ENCODE results near the gene LSM7. TPM values are rescaled to one million over a fixed set of nuclear protein-coding genes. Genes with fewer than 3 reads are reported as not detected.
"Not testable (repeated sequence)": the region's sequence is repeated elsewhere in the genome, so short reads cannot be mapped to it uniquely, and the experiment has no call there.

The LSM7 gene
- total RNA-seq, 1 experiment from 2014 or later = 259 TPM

DNA sequence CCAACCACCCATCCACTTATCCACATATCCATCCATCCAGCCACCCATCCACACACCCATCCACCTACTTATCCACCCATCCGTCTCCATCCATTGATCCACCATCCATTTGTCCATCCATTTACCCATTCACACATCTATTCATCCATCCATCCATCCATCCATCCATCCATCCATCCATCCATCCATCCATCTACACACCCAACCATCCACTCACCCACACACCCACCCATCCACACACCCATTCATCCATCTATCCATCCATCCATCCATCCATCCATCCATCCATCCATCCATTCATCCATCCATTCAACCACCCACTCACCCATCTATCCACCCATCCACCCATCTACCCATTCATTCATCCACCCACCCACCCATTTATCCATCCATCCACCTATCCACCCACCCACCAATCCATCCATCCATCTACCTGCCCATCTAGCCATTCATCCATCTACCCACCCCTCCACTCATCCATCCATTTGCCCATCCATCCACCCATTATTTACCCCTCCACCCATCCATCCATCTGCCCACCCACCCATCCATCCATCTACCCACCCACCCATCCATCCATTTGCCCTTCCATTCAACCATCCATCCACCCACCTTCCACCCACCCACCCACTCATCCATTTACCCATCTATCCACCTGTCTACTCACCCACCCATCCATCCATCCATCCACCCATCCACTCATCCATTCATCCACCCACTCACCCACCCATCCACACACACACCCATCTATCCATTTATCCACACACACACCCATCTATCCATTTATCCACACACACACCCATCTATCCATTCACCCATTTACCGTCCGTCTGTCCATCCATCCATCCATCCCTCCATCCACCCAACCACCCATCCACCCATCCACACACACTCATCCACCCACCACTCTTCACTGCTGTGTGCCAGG lies 29.2 kb upstream of the LSM7 start:
- Histone ChIP-seq H3K27me3 (peaks cover 19% of the 10 kb centered on the region), H3K9me3 (no peaks in the 10 kb centered on the region), H3K36me3 (no peaks in the 10 kb centered on the region), H3K4me3 (no peak overlapping the region)
- DNase-seq = no peak

DNA sequence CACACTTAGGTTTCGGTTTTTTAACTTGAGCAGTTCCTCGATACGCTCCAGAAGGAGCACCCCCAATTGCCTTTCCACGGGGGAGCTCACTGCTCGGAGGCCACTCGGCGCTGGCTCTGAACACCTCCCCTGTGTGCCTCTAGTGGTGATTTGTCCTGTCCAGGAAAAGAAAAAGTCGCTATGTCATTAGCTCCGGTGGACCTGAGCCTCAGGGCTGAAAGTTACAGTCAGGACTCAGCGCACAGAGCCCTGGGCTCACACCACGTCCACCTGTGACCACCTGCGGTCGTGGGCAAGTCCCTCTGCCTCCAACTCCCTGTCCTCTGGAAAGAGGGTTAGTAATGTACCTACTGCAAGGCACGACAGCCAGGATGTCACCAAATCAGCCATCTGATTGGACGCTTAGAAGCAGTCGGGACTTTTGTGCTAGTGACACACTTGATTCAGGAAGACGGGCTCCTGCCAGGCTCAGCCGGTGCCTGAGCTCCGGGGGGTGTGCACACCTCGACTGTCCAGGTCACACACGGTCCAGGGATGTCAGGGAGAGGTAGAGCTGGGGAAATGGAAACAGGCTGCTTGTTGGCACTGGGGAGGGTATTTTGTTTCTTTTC lies 27.8 kb upstream of the LSM7 start:
- H3K9me3 ChIP-seq = no peaks in the 10 kb centered on the region
- no peak overlapping the region for H3K4me3 ChIP-seq
- no peak for DNase-seq
- peaks cover 19% of the 10 kb centered on the region for H3K27me3 ChIP-seq
- no peaks in the 10 kb centered on the region for H3K36me3 ChIP-seq

DNA sequence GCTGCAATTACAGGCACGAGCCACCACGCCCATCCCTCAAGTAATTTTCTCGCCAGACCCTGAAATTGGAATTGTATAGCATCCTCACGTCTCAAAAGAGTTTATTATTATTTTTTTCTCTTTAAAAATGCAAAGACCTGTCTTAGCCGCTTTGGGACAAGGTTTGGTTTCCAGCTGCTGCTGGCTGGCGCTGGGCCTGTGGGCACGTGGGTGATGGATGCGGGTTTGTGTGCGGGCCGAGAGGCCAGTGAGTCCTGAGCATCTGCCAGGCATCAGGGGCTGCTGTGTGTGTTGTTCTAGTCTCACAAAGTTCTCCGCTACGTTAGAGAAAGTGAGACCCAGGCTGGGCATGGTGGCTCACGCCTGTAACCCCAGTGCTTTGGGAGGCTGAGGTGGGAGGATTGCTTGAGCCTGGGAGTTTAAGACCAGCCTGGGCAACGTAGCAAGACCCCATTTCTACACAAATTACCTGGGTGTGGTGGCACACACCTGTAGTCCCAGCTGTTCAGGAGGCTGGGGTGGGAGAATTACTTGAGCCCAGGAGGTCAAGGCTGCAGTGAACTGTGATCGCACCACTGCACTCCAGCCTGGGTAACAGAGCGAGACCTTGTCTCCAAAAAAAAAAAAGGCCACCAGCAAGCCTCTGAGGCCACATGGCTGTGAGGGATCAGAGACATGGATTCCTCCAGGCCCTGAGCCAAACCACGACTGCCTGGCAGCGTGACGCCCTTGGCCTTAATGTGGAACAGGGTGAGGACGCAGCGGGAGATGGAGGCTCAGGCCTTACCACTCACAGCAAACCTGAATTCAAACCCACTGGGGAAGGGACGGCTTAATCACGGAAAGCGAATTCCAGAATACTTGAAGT lies 27.0 kb upstream of the LSM7 start:
- Histone ChIP-seq H3K9me3 (no peaks in the 10 kb centered on the region), H3K36me3 (no peaks in the 10 kb centered on the region), H3K4me3 (no peak overlapping the region), H3K27me3 (peaks cover 19% of the 10 kb centered on the region)
- no peak for DNase-seq

DNA sequence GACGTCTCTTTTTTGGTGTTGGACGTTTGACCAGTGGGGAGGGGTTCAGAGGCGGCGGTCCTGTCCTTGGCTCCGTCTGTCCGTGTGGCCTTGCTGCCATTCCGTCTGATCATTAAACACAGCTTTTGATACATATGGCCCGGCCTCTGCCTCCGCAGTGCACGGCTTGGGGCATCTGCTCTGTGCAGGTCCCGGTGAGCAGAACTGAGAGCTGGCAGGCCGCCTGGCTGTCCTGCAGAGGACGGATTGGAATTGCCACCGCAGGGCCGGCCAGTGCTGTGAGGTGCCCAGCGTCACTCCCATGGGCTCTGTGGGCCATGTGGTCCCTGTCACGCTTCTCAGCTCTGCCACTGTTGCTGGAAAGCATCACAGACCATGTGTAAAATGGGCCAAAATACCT lies 26.3 kb upstream of the LSM7 start:
- Histone ChIP-seq H3K4me3 (no peak overlapping the region), H3K36me3 (no peaks in the 10 kb centered on the region), H3K9me3 (no peaks in the 10 kb centered on the region), H3K27me3 (peaks cover 17% of the 10 kb centered on the region)
- no peak for DNase-seq

DNA sequence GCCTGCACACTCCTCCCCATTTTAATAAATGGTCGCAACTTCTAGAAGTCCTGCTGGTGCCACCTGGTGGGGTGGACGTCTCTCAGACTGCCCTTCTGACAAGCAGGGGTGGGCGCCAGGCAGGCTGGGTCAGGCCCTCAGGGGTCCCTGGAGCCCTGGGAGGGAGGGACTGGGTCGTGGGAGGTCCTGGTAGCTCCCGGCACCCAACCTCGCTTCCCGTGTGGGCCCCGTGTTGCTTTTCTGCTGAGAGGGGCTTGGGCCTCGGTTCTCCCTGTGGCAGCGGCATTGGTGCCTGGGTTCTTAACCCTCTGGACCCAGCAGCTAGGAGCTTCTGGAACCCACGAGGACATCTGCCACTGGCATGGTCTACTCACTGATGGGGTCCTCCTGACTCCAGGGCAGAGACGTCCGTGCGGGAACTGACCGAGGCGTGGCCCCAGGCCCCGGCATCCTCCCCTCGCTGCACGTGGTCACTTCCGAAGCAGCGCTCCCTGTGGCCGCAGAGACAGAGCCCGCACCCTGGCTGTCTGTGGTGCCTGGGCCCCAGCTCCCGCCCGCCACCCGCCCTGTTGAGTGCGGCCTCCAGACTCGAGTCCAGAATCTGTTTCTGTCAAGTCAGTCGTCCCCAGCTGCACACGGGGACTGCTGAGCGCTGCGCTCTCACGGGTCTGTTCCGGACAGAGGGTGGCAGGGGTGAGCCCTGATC lies 25.7 kb upstream of the LSM7 start:
- no peaks in the 10 kb centered on the region for H3K9me3 ChIP-seq
- H3K36me3 ChIP-seq = no peaks in the 10 kb centered on the region
- peaks cover 11% of the 10 kb centered on the region for H3K27me3 ChIP-seq
- DNase-seq = no peak
- no peak overlapping the region for H3K4me3 ChIP-seq

DNA sequence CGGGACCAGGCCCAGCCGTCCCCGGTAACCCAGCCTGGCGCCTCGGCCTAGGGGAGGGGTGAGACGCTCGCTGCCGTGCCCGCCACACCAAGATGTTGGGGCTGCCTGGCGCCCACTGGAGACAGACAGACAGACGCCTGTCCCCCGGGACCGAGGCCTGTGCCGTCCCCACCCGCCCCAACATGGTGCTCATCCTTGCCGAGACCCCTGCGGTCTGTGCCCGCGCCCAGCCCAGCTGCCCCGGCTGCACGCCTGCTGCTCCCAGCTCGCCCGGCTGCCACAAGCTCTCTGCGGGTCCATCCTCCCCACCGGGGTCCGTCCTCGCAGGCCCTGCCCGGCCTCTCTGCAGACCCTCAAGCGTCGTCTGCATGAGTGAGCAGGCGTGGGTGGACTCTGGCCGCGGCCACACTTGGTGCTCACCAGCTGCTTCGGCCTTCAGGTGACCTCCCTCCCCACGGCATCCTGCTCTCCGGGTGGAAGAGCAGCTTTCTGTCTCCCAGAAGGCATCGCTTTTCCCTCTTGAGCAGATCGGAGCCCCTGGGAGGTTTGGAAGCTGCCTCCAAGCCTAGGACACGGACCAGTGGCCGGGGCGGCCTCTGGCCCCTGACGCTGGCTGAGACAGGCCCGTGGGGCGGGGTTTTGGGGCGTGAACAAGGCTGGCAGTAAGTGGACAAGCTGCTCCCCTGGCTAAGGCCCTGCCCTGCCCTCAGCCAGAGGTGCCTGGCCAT lies 24.9 kb upstream of the LSM7 start:
- Histone ChIP-seq H3K36me3 (no peaks in the 10 kb centered on the region), H3K27me3 (peaks cover 3% of the 10 kb centered on the region; the same call in 1 of the 2 replicates), H3K4me3 (no peak overlapping the region), H3K9me3 (no peaks in the 10 kb centered on the region)
- DNase-seq = no peak

DNA sequence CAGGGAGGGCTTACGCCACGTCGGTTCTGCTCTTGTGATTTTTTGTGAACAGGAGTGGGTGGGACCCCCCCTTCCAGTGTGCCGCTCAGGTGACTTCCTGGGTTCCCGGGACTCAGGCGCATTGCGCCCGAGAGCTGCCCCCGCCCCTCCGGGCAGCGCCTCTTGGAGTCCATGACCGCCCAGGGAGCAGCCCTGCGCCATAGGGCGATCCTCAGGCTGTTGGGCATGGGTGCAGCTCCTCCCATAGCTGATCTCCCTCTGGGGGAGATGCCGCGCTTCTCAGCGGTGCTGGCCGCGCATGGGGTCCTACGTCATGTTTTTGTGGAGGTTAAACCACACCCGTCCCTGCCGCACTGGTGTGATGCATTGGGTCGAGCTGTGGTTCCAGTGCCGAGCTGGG lies 23.7 kb upstream of the LSM7 start:
- DNase-seq = no peak
- Histone ChIP-seq H3K36me3 (no peaks in the 10 kb centered on the region), H3K27me3 (no peaks in the 10 kb centered on the region), H3K9me3 (no peaks in the 10 kb centered on the region), H3K4me3 (no peak overlapping the region)

DNA sequence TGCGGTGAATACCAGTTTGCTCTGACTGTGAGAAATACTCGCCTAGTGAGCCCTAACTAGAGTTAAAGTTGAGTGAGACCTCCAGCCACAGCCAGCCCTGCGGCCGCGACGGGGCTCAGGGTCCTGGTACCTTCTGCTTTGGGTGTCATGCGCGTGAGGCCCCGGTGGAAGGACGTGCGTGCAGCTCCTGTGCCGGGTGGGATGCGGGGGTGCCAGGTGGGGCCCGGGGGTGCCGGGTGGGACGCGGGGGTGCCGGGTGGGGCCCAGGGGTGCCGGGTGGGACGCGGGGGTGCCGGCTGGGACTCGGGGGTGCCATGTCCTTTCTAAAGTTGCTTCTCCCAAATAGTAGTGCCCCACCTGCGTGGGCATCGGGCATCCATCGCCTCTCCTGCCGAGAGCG lies 23.2 kb upstream of the LSM7 start:
- no peak for DNase-seq
- Histone ChIP-seq H3K9me3 (no peaks in the 10 kb centered on the region), H3K27me3 (no peaks in the 10 kb centered on the region), H3K4me3 (no peak overlapping the region), H3K36me3 (no peaks in the 10 kb centered on the region)

DNA sequence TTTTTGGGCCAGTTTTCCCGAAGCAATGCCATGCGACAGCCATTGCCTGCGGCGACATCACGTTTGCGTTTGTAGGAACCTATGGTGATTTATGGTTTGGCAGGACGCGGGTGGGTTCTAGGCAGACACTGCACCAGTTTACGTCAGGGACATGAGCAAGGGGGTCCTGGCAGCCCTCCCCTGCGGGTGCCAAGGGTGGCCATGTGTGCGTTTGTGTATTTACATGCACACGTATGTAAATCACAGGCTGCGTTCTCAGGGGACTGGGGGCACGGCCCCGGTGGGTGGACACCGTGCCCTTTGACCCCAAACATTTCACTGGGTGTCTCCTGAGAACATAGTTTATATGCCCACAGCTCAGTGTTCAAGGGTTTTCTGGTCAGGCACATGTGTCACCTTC lies 22.3 kb upstream of the LSM7 start:
- DNase-seq = no peak

DNA sequence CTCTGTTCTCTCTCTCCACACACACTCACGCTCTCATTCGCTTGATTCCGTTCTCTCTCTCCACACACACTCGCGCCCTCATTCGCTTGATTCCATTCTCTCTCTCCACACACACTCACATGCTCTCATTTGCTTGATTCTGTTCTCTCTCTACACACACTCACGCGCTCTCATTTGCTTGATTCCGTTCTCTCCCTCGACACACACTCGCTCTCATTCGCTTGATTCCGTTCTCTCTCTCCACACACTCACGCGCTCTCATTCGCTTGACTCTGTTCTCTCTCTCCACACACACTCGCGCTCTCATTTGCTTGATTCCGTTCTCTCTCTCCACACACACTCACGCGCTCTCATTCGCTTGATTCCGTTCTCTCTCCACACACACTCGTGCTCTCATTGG lies 21.4 kb upstream of the LSM7 start:
- not testable (repeated sequence) for H3K9me3 ChIP-seq, H3K36me3 ChIP-seq

More for the DNA sequence above, 22.3 kb upstream of the LSM7 start:
- no peaks in the 10 kb centered on the region for H3K27me3 ChIP-seq
- H3K4me3 ChIP-seq = no peak overlapping the region
- H3K36me3 ChIP-seq = no peaks in the 10 kb centered on the region
- no peaks in the 10 kb centered on the region for H3K9me3 ChIP-seq

DNA sequence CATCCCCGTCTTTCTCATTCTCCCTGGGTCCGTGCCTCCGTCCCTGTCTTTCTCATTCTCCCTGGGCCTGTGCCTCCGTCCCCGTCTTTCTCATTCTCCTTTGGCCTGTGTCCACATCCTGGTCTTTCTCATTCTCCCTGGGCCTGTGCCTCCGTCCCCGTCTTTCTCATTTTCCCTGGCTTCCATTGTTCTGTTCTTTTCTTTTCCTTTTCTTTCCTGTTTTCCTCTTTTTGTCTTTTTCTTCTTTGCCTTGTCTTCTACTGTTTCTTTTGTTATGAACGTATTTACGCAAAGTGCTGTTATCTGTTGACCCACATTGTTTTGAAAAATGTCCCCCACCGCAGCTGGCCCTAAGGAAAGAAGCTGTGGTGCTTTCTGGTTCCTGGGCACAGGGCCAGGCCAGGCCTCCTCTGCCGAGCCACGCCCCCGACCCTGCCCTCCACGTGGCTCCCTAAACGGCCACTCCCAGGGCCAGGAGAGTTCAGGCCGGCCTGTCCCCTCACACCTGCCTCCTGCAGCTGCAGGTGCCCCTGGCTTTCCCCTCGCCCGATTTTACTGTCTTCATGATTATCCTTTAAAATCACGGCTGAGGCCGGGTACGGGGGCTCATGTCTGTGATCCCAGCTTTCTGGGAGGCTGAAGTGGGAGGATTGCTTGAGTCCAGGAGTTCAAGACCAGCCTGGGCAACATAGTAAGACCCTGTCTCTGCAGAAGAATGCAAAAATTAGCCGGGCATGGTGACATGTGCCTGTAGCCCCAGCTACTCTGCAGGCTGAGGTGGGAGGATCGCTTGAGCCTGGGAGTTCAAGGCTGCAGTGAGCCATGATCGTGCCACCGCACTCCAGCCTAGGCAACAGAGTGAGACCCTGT lies 17.6 kb upstream of the LSM7 start:
- Histone ChIP-seq H3K9me3 (no peaks in the 10 kb centered on the region), H3K27me3 (no peaks in the 10 kb centered on the region), H3K36me3 (no peaks in the 10 kb centered on the region), H3K4me3 (no peak overlapping the region)
- no peak for DNase-seq

More for the DNA sequence above, 21.4 kb upstream of the LSM7 start:
- H3K27me3 ChIP-seq, H3K4me3 ChIP-seq, DNase-seq: not testable (repeated sequence)

DNA sequence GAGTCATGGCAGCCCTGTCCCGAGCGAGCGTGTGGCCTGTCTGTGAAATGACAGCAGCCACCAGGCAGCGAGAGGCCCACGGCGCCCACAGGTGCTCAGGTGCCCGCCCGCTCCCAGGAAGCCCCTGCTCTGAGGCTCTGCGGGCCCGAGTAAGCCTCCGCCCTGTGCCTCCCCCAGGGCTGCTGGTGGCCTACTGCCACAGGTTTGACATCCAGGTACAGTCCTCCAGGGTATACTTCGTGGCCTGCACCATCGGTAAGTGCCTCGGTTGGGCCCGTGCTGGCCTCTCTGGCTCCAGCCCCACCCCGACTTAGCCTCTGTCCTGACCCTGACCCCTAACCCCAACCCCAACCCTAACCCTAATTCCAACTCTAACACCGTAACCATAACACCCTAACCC lies 16.7 kb upstream of the LSM7 start:
- DNase-seq = no peak
- Histone ChIP-seq H3K36me3 (no peaks in the 10 kb centered on the region), H3K9me3 (no peaks in the 10 kb centered on the region), H3K4me3 (no peak overlapping the region), H3K27me3 (no peaks in the 10 kb centered on the region)

DNA sequence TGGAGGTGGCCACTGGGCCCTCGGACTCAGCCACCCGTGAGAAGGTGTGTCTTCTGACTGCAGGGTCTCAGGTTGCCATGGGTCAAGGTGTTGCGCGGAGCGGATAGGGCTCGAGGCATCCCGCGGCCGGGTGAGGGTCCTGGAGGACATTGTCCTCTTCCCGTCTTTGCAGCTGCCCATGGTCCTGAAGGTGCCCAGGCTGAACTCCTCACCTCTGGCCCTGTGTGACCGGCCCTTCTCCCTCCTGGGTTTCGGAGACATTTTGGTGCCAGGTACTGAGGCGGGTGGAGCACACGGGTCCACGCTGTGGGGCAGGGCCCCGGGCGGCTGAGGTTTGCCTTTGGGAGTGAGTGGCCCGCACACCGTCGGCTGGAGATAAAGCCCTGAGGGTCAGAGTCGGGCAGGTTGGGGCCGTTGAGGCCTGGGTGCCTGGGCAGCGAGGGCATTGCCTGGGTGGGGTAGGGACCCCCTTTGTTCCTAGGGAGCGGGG lies 16.0 kb upstream of the LSM7 start:
- Histone ChIP-seq H3K9me3 (no peaks in the 10 kb centered on the region), H3K4me3 (no peak overlapping the region), H3K36me3 (no peaks in the 10 kb centered on the region), H3K27me3 (no peaks in the 10 kb centered on the region)
- DNase-seq = no peak

DNA sequence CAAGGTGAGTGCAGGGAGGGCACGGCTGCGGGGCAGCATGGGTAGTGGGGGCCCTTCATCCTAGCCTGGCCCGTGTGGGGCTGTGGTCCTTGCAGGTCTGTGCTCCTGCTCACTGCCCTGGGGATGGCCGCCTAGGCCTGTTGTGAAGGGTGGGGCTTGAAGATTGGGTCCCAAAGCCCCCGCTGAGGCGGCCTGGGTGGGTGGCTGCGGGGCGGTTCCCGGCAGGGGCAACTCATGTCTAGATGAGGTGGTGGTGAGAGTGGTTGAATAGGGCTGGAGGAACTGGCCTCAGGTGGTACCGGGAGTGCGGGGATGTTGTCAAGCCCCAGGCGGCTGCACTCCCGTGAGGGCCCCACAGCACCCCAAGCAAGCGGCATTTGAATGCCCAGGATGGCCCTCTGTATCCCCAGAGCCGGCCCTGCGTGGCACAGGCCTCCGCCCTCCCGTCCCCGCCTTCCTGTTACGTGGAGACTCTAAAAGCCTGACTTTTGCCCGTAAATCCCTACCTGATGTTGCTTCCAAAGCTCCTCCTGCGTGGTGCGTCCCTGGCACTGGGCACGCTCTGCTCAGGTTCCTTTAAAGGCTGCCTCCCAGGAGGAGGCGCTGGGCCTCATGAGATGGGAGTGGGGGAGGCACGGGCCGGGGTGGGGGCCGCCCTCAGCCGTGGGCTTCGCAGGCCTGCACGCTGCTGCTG lies 15.1 kb upstream of the LSM7 start:
- no peaks in the 10 kb centered on the region for H3K36me3 ChIP-seq
- no peak for DNase-seq
- no peak overlapping the region for H3K4me3 ChIP-seq
- H3K9me3 ChIP-seq = no peaks in the 10 kb centered on the region
- no peaks in the 10 kb centered on the region for H3K27me3 ChIP-seq

All from MG63 (cell line).